Measurements from ENCODE around the gene DAGLA. TPM values are rescaled to one million over a fixed set of nuclear protein-coding genes. Genes with fewer than 3 reads are reported as not detected.

The DAGLA gene
- total RNA-seq, 1 experiment from 2014 or later, result 4.5 TPM

- Histone ChIP-seq H4K8ac (replicated peaks; ENCODE audit: insufficient read length, low read depth, low read length) (no peak overlapping the region), H3K4me1 (ENCODE audit: insufficient read depth, low read length) (peaks cover 4% of the 10 kb centered on the region; the same call in 1 of the 2 replicates), H3K27me3 (ENCODE audit: insufficient read depth, low read length) (peaks cover 8% of the 10 kb centered on the region; the same call in 1 of the 2 replicates), H3K23ac (ENCODE audit: insufficient read length, low read depth, low read length) (no peak overlapping the region), H3K4me2 (ENCODE audit: insufficient read depth, insufficient read length, low read length) (no peak overlapping the region), H3T11ph (ENCODE audit: low read length) (no peak overlapping the region), H2BK12ac (ENCODE audit: insufficient read length, low read depth, low read length) (no peak overlapping the region), H3K23me2 (ENCODE audit: insufficient read length, low read depth, low read length, poor library complexity, severe bottlenecking) (peaks cover 5% of the 10 kb centered on the region), H2BK20ac (ENCODE audit: low read depth, low read length, poor library complexity, severe bottlenecking) (no peak overlapping the region), H4K91ac (ENCODE audit: insufficient read length, low read depth, low read length) (no peak overlapping the region), H3K9ac (ENCODE audit: extremely low read depth, insufficient read length, low read length) (no peak overlapping the region), H3K18ac (ENCODE audit: insufficient read length, low read depth, low read length) (no peak overlapping the region), H3K4ac (ENCODE audit: low read depth, low read length) (no peak overlapping the region), H2BK15ac (ENCODE audit: low read depth, low read length) (no peak overlapping the region), H3K9me3 (ENCODE audit: control insufficient read depth, low read depth, low read length) (no peaks in the 10 kb centered on the region), H3K14ac (ENCODE audit: insufficient read depth, low read length) (no peak overlapping the region), H3K79me2 (ENCODE audit: insufficient read depth, low read length) (no peaks in the 10 kb centered on the region), H2AK5ac (ENCODE audit: insufficient read length, low read length) (no peak overlapping the region), H3K56ac (ENCODE audit: insufficient read length, low read depth, low read length) (no peak overlapping the region), H2BK5ac (ENCODE audit: insufficient read length, low read length) (no peak overlapping the region), H2BK120ac (ENCODE audit: low read depth, low read length, poor library complexity, severe bottlenecking) (no peak overlapping the region), H3K27ac (ENCODE audit: insufficient read length, low read depth, low read length) (no peak overlapping the region), H3K79me1 (ENCODE audit: insufficient read depth, low read depth, low read length, poor library complexity, severe bottlenecking) (no peaks in the 10 kb centered on the region), H4K5ac (ENCODE audit: insufficient read length, low read depth, low read length) (no peak overlapping the region), H2AFZ (ENCODE audit: low read length) (no peak overlapping the region), H4K20me1 (ENCODE audit: control insufficient read depth, insufficient read depth, insufficient read length) (no peaks in the 10 kb centered on the region)
- no CpG with 5 or more reads among the region's 15 CpGs for WGBS (ENCODE audit: extremely low coverage, insufficient read length, low lambda C conversion rate)
- peak overlapping the region in 2 of 3 experiments; percentile 77 to 89; a peak in 2 of 7 replicates for H3K27ac Mint-ChIP-seq
- H3K27me3 Mint-ChIP-seq (ENCODE audit: low read depth), result peaks cover 17% of the 10 kb centered on the region
- no peak overlapping the region for H3K4me3 Mint-ChIP-seq
- peaks cover 0 to 3% of the 10 kb centered on the region in 2 experiments; a peak in 1 of 5 replicates for H3K9me3 Mint-ChIP-seq
- no peak for TF ChIP-seq CTCF (conservative IDR thresholded peaks at IDR 0.05)
- no peaks in the 10 kb centered on the region for H3K36me3 Mint-ChIP-seq (ENCODE audit: insufficient read depth in 1 of 3, low read depth in 3 of 3)
- peaks cover 48 to 59% of the 10 kb centered on the region in 2 experiments for H3K4me1 Mint-ChIP-seq
- no peak for DNase-seq
Observed at GRCh38 chr11:61757213-61757862, 77.1 kb downstream of the DAGLA start.

Data from H9 (cell line).